RKO (cell line): Measurements from ENCODE around the gene ALDH3B2.
"Not testable (repeated sequence)": the region's sequence is repeated elsewhere in the genome, so short reads cannot be mapped to it uniquely, and the experiment has no call there.

Experiments used
- DNase-seq: peaks from one replicate; pipeline ENCODE4 v3.0.0-alpha.2; 2016; ENCODE audit warnings: low spot score

ALDH3B2 gene

GRCh38 chr11:67629386-67630227 is 44.8 kb downstream of the ALDH3B2 start, which contains the start of gene NUDT8:
Gene NUDT8, minus strand, starts transcription at chr11:67629937. Its CDS starts 26 bp downstream, at chr11:67629911.
- DNase-seq: peak; percentile 89

GRCh38 chr11:67628710-67629385 is 45.6 kb downstream of the ALDH3B2 start:
- peak; percentile 52 for DNase-seq

- no peak for DNase-seq
Measured at GRCh38 chr11:67627812-67628624, 46.4 kb downstream of the ALDH3B2 start.

- no peak for DNase-seq
Measured at GRCh38 chr11:67627441-67627811, 47.0 kb downstream of the ALDH3B2 start.

GRCh38 chr11:67626970-67627369 is 47.5 kb downstream of the ALDH3B2 start:
- DNase-seq: no peak

GRCh38 chr11:67626131-67626833 is 48.1 kb downstream of the ALDH3B2 start:
- DNase-seq: not testable (repeated sequence)

GRCh38 chr11:67623795-67624194 is 50.6 kb downstream of the ALDH3B2 start:
- not testable (repeated sequence) for DNase-seq

- DNase-seq: not testable (repeated sequence)
Measured at GRCh38 chr11:67622905-67623304, 51.5 kb downstream of the ALDH3B2 start.

- DNase-seq: not testable (repeated sequence)
Measured at GRCh38 chr11:67621928-67622327, 52.5 kb downstream of the ALDH3B2 start.

- DNase-seq: not testable (repeated sequence)
Measured at GRCh38 chr11:67620621-67621020, 53.8 kb downstream of the ALDH3B2 start.

GRCh38 chr11:67619683-67620618 is 54.5 kb downstream of the ALDH3B2 start:
- DNase-seq: not testable (repeated sequence)

GRCh38 chr11:67618901-67619659 is 55.3 kb downstream of the ALDH3B2 start:
- DNase-seq: not testable (repeated sequence)

GRCh38 chr11:67617243-67617953 is 57.0 kb downstream of the ALDH3B2 start:
- DNase-seq: no peak

GRCh38 chr11:67616431-67617242 is 57.8 kb downstream of the ALDH3B2 start:
- DNase-seq: no peak

- DNase-seq: no peak
Measured at GRCh38 chr11:67615728-67616430, 58.5 kb downstream of the ALDH3B2 start.

GRCh38 chr11:67614730-67615714 is 59.4 kb downstream of the ALDH3B2 start:
- peak; percentile 45 for DNase-seq
